HepG2 (cell line): ENCODE measurements around the gene PIP4K2C. TPM values are rescaled to one million over a fixed set of nuclear protein-coding genes. Genes with fewer than 3 reads are reported as not detected.

Experiments used
- ATAC-seq: fragments of 200-7000 bp; cut with Tn5 transposase; 3 replicates; pipeline ENCODE4 v1.9.1; 2020; ENCODE audit warnings: mild to moderate bottlenecking, moderate library complexity
- BruUV-seq: library from RNA; stranded (reverse); fragments of 400-500 nt; replicated peaks from 2 replicates; lab custom pipeline; 2021; lab: Mats Ljungman, UMichigan
- CTCF ChIA-PET: fragments of 300-600 bp; formaldehyde crosslinking; extraction: SDS; loops from one replicate; lab custom pipeline; 2021; ENCODE audit warnings: low total read pairs, inconsistent platforms, low intra/inter-chr PET ratio; lab: Yijun Ruan, JAX
- POLR2A ChIA-PET: fragments of 350-600 bp; sonication (Branson Sonifier 250); formaldehyde crosslinking; loops from one replicate; lab custom pipeline; 2020; ENCODE audit warnings: antibody characterized with exemption, inconsistent platforms; lab: Yijun Ruan, JAX
- DNase-seq: peaks from one replicate; pipeline ENCODE4 v3.0.0-alpha.2; 2015; ENCODE audit warnings: low spot score
- FAIRE-seq: peaks from 3 replicates; lab custom pipeline; 2011; peaks lifted over from hg19 to GRCh38; lab: Jason Lieb, UNC
- H2AFZ ChIP-seq: one replicate; pipeline ENCODE4 v1.6.1; 2011; ENCODE audit warnings: low read length, inconsistent platforms
- H3K27ac ChIP-seq: fragments of 300-600 bp; 3 replicates; pipeline ENCODE4 v1.8.0; 2011; ENCODE audit warnings: mixed run types, mild to moderate bottlenecking, mixed read lengths, low read length, inconsistent platforms; ENCODE audit not compliant: insufficient read depth; ENCODE audit errors: extremely low read length
- H3K27me3 ChIP-seq, 2 experiments: fragments of 200-600 bp in 1 of 2; 2 replicates in 1 of 2; 3 replicates in 1 of 2; pipeline versions ENCODE4 v1.6.0 to v1.8.0; 2011; ENCODE audit warnings: low read length in 2 of 2, mild to moderate bottlenecking in 2 of 2, moderate library complexity in 2 of 2, inconsistent platforms in 1 of 2; ENCODE audit not compliant: insufficient read depth in 2 of 2, control insufficient read depth in 1 of 2
- H3K36me3 ChIP-seq, 2 experiments: fragments of 200-600 bp in 1 of 2; replicated peaks in 1 of 2; 2 replicates in 1 of 2; 3 replicates in 1 of 2; pipeline versions ENCODE4 v1.5.1 to v1.8.0; 2011; ENCODE audit warnings: low read length in 2 of 2, inconsistent platforms in 1 of 2; ENCODE audit not compliant: insufficient read depth in 2 of 2, control insufficient read depth in 1 of 2
- H3K4me1 ChIP-seq: 2 replicates; pipeline ENCODE4 v1.5.1; 2012; ENCODE audit warnings: low read length, inconsistent platforms; ENCODE audit not compliant: insufficient read depth
- H3K4me2 ChIP-seq: 2 replicates; pipeline ENCODE4 v1.6.0; 2011; ENCODE audit warnings: low read depth, low read length, inconsistent platforms
- H3K4me3 ChIP-seq, 3 experiments: fragments of 200-600 bp in 1 of 3; sonication (generic), shearing (Covaris generic) in 1 of 3; replicated peaks in 1 of 3; 2 replicates each; pipeline ENCODE4 v1.5.1; 2011 to 2016; ENCODE audit warnings: low read length in 3 of 3, inconsistent platforms in 2 of 3, low read depth in 2 of 3, mild to moderate bottlenecking in 2 of 3, control low read depth in 1 of 3, mixed read lengths in 1 of 3; ENCODE audit not compliant: insufficient read depth in 1 of 3
- H3K79me2 ChIP-seq: one replicate; pipeline ENCODE4 v1.6.1; 2011; ENCODE audit warnings: low read length, inconsistent platforms; ENCODE audit not compliant: insufficient read depth
- H3K9ac ChIP-seq: 2 replicates; pipeline ENCODE4 v1.6.0; 2011; ENCODE audit warnings: mild to moderate bottlenecking, low read depth, low read length, inconsistent platforms; ENCODE audit not compliant: insufficient read depth
- H3K9me3 ChIP-seq: 2 replicates; pipeline ENCODE4 v1.5.1; 2012; ENCODE audit warnings: mild to moderate bottlenecking, low read length
- H4K20me1 ChIP-seq: 2 replicates; pipeline ENCODE4 v1.6.0; 2011; ENCODE audit warnings: inconsistent platforms, mild to moderate bottlenecking, low read length, moderate library complexity; ENCODE audit not compliant: insufficient read depth
- CENPX ChIP-seq: sonication (generic); formaldehyde crosslinking; IDR thresholded peaks from 2 replicates; pipeline ENCODE4 v1.9.0; 2021; ENCODE audit warnings: mild to moderate bottlenecking, missing genetic modification reagents, moderate library complexity
- HMG20A ChIP-seq: IDR thresholded peaks from 2 replicates; pipeline ENCODE4 v1.6.1; 2016; ENCODE audit warnings: borderline replicate concordance
- NFE2L1 ChIP-seq: sonication (generic); formaldehyde crosslinking; IDR thresholded peaks from 2 replicates; pipeline ENCODE4 v1.4.0; 2020; ENCODE audit warnings: missing genetic modification reagents, mild to moderate bottlenecking, borderline replicate concordance
- SIN3A ChIP-seq: IDR thresholded peaks from 2 replicates; pipeline ENCODE4 v1.6.1; 2011; ENCODE audit warnings: low read depth, mild to moderate bottlenecking, control low read depth, low read length, borderline replicate concordance
- THAP11 ChIP-seq: IDR thresholded peaks from 2 replicates; pipeline ENCODE4 v1.6.1; 2016; ENCODE audit warnings: missing biosample characterization, missing genetic modification reagents
- ZNF678 ChIP-seq: sonication (generic); formaldehyde crosslinking; IDR thresholded peaks from 2 replicates; pipeline ENCODE4 v1.4.0; 2020; ENCODE audit warnings: mild to moderate bottlenecking, missing genetic modification reagents
- WGBS: methylation state at CpG from one replicate; pipeline ENCODE4 v1.1.6; 2017; ENCODE audit warnings: low lambda C conversion rate; 5-methylcytosine and 5-hydroxymethylcytosine counted together
- in situ Hi-C: cut with HindIII; loops from 2 replicates; pipeline ENCODE4 v1.10.0; 2017; ENCODE audit warnings: low pct_unique_long_range_greater_than_20kb; ENCODE audit not compliant: extremely low pct_ligation_motif_present
- intact Hi-C: fragments of 100-400 bp; cut with micrococcal nuclease; formaldehyde crosslinking; loops from one replicate; pipeline ENCODE4 v1.10.0; 2022; ENCODE audit not compliant: unreplicated experiment
- polyA plus RNA-seq, 8 experiments: library from polyadenylated mRNA; depleted of rRNA in 3 of 8; stranded (reverse) in 7 of 8; unstranded in 1 of 8; fragments of >200 nt; fragmentation: Illumina TruSeq in 4 of 8; extraction: Trizol in 4 of 8; gene quantifications; 2 replicates each; pipeline versions ENCODE4 v1.2.1 to v1.2.3, GENCODE V29; 2011 to 2016; ENCODE audit warnings: low read depth in 4 of 8, missing spikeins in 1 of 8, mixed read lengths in 1 of 8; ENCODE audit not compliant: insufficient read depth in 1 of 8
- total RNA-seq, 5 experiments: library from RNA; depleted of rRNA; stranded (reverse); fragments of >200 nt; fragmentation: Illumina TruSeq; extraction: Trizol; gene quantifications; 2 replicates each; pipeline ENCODE4 v1.2.3, GENCODE V29; 2016; ENCODE audit warnings: low read depth in 1 of 5
- TF ChIP-seq, protein P1 (sequence below): fragments of 450-650 bp; IDR thresholded peaks from 2 replicates; pipeline ENCODE4 v1.6.1; 2016
- TF ChIP-seq, protein P2 (sequence below): sonication (generic); formaldehyde crosslinking; IDR thresholded peaks from 2 replicates; pipeline ENCODE4 v1.4.0; 2020; ENCODE audit warnings: missing genetic modification reagents
- TF ChIP-seq, protein P3 (sequence below), 2 experiments: IDR thresholded peaks; 2 replicates each; pipeline ENCODE4 v1.6.1; 2011 to 2012; ENCODE audit warnings: low read length in 2 of 2, borderline replicate concordance in 1 of 2, low read depth in 1 of 2, mild to moderate bottlenecking in 1 of 2, moderate library complexity in 1 of 2

Gene PIP4K2C
- total and polyA plus RNA-seq, 2 of the 13 experiments (the other 11 are each of a cell fraction or from before 2014, with no cell fraction given): 23.3 to 26.4 TPM

DNA sequence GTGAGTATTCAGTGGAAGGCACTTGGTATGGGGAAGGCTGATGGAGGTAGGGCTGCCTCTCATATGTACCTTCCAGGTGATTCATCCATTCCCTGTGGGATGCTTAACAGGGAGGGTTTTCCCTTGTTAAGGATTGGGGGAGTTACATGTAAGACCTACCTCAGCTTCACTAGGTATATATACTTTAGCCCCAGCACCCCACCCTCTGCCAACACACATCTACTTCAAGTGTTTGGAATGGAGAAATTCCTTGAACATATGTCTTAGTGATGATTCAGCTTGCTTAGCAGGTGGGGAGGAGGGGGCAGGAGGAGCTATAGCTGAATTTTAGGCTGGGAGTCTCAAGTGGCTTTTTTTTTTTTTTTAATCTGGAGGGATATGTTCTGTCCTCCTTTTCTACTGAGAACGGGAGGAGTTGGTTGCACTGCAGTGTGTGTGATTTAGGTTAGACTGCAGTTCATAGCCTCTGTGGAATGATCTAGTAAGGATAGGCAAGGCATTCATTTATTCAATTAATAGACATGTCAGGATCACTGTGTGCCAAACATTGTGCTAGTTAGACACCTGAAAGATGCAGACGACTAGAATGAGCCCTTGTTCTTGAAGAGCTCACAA lies 1.7 kb downstream of the PIP4K2C start:
- Histone ChIP-seq H3K4me1 (peaks cover 22% of the 10 kb centered on the region), H3K4me2 (peak overlapping the region; percentile 80; the same call in 1 of the 2 replicates), H3K4me3 (no peak overlapping the region; a peak in 1 of 6 replicates), H2AFZ (no peak overlapping the region), H3K36me3 (peaks cover 7 to 19% of the 10 kb centered on the region in 2 experiments; a peak in 4 of 5 replicates), H3K9me3 (no peaks in the 10 kb centered on the region), H4K20me1 (no peaks in the 10 kb centered on the region), H3K27ac (no peak overlapping the region), H3K9ac (peak overlapping the region; percentile 75; the same call in 1 of the 2 replicates), H3K27me3 (no peaks in the 10 kb centered on the region; a peak in 1 of 5 replicates), H3K79me2 (peaks cover 17% of the 10 kb centered on the region)
- ATAC-seq (no peak), DNase-seq (no peak), FAIRE-seq (no peak)
- ChIA-PET CTCF (no interaction called here), POLR2A (interaction anchor here (2.7 to 3.9 kb wide), 3 partner anchors 13 to 72 kb away, joined by 16 to 26 read pairs (median 26); partner anchors contain the start of genes ARHGEF25, DDIT3 and DTX3)
- intact Hi-C loops: no loop called here
- 88% methylated on average over 2 of the region's 2 CpGs for WGBS
- BruUV-seq: no TSS peak
- in situ Hi-C loops: no loop called here
- TF ChIP-seq THAP11 (CRISPR knock-in tag) (no peak), SIN3A (no peak), ZNF678 (CRISPR knock-in tag) (no peak), HMG20A (CRISPR knock-in tag) (no peak), NFE2L1 (CRISPR knock-in tag) (no peak), CENPX (CRISPR knock-in tag) (no peak)
- TF ChIP-seq, protein P1, sequence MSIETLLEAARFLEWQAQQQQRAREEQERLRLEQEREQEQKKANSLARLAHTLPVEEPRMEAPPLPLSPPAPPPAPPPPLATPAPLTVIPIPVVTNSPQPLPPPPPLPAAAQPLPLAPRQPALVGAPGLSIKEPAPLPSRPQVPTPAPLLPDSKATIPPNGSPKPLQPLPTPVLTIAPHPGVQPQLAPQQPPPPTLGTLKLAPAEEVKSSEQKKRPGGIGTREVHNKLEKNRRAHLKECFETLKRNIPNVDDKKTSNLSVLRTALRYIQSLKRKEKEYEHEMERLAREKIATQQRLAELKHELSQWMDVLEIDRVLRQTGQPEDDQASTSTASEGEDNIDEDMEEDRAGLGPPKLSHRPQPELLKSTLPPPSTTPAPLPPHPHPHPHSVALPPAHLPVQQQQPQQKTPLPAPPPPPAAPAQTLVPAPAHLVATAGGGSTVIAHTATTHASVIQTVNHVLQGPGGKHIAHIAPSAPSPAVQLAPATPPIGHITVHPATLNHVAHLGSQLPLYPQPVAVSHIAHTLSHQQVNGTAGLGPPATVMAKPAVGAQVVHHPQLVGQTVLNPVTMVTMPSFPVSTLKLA: no peak
- TF ChIP-seq, protein P2, sequence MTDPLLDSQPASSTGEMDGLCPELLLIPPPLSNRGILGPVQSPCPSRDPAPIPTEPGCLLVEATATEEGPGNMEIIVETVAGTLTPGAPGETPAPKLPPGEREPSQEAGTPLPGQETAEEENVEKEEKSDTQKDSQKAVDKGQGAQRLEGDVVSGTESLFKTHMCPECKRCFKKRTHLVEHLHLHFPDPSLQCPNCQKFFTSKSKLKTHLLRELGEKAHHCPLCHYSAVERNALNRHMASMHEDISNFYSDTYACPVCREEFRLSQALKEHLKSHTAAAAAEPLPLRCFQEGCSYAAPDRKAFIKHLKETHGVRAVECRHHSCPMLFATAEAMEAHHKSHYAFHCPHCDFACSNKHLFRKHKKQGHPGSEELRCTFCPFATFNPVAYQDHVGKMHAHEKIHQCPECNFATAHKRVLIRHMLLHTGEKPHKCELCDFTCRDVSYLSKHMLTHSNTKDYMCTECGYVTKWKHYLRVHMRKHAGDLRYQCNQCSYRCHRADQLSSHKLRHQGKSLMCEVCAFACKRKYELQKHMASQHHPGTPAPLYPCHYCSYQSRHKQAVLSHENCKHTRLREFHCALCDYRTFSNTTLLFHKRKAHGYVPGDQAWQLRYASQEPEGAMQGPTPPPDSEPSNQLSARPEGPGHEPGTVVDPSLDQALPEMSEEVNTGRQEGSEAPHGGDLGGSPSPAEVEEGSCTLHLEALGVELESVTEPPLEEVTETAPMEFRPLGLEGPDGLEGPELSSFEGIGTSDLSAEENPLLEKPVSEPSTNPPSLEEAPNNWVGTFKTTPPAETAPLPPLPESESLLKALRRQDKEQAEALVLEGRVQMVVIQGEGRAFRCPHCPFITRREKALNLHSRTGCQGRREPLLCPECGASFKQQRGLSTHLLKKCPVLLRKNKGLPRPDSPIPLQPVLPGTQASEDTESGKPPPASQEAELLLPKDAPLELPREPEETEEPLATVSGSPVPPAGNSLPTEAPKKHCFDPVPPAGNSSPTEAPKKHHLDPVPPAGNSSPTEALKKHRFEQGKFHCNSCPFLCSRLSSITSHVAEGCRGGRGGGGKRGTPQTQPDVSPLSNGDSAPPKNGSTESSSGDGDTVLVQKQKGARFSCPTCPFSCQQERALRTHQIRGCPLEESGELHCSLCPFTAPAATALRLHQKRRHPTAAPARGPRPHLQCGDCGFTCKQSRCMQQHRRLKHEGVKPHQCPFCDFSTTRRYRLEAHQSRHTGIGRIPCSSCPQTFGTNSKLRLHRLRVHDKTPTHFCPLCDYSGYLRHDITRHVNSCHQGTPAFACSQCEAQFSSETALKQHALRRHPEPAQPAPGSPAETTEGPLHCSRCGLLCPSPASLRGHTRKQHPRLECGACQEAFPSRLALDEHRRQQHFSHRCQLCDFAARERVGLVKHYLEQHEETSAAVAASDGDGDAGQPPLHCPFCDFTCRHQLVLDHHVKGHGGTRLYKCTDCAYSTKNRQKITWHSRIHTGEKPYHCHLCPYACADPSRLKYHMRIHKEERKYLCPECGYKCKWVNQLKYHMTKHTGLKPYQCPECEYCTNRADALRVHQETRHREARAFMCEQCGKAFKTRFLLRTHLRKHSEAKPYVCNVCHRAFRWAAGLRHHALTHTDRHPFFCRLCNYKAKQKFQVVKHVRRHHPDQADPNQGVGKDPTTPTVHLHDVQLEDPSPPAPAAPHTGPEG (CRISPR knock-in tag): no peak
- TF ChIP-seq, protein P3, sequence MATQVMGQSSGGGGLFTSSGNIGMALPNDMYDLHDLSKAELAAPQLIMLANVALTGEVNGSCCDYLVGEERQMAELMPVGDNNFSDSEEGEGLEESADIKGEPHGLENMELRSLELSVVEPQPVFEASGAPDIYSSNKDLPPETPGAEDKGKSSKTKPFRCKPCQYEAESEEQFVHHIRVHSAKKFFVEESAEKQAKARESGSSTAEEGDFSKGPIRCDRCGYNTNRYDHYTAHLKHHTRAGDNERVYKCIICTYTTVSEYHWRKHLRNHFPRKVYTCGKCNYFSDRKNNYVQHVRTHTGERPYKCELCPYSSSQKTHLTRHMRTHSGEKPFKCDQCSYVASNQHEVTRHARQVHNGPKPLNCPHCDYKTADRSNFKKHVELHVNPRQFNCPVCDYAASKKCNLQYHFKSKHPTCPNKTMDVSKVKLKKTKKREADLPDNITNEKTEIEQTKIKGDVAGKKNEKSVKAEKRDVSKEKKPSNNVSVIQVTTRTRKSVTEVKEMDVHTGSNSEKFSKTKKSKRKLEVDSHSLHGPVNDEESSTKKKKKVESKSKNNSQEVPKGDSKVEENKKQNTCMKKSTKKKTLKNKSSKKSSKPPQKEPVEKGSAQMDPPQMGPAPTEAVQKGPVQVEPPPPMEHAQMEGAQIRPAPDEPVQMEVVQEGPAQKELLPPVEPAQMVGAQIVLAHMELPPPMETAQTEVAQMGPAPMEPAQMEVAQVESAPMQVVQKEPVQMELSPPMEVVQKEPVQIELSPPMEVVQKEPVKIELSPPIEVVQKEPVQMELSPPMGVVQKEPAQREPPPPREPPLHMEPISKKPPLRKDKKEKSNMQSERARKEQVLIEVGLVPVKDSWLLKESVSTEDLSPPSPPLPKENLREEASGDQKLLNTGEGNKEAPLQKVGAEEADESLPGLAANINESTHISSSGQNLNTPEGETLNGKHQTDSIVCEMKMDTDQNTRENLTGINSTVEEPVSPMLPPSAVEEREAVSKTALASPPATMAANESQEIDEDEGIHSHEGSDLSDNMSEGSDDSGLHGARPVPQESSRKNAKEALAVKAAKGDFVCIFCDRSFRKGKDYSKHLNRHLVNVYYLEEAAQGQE (IDR thresholded peaks at IDR 0.05; ENCODE audit: borderline replicate concordance in 1 of 2, low read depth in 1 of 2, low read length in 2 of 2): no peak
